HL-60 (cell line): ENCODE data around the gene NMBR.

Experiments used
- GABPA ChIP-seq: IDR thresholded peaks from 2 replicates; pipeline ENCODE4 v1.6.1; 2012; ENCODE audit warnings: low read depth
- POLR2AphosphoS5 ChIP-seq: IDR thresholded peaks from 2 replicates; pipeline ENCODE4 v1.6.1; 2012; ENCODE audit warnings: low read depth
- TF ChIP-seq, protein P1 (sequence below): IDR thresholded peaks from one replicate; pipeline ENCODE4 v1.5.1; 2011; ENCODE audit warnings: low read length, control low read depth, inconsistent platforms; ENCODE audit not compliant: insufficient read depth
- TF ChIP-seq, protein P2 (sequence below): IDR thresholded peaks from 2 replicates; pipeline ENCODE4 v1.6.1; 2012; ENCODE audit warnings: low read depth; ENCODE audit not compliant: insufficient replicate concordance

DNA sequence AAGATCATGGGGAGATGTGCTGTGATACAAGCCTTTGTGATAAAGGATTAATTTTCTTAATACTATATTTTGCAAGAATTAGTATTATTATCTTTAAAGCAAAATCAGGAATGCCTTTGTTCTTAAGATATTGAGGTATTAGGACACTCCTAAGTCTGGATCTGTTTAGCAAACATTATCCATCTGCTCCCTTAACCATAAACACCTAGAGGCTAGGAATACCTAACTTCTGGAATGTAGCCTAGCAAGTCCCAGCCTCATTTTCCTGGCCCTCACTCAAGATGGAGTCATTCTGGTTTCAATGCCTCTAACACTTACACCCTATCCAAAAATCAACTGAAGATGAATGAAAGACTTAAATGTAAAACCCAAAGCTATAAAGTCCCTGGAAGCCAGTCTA lies 120.5 kb downstream of the NMBR start:
- TF ChIP-seq, protein P1, sequence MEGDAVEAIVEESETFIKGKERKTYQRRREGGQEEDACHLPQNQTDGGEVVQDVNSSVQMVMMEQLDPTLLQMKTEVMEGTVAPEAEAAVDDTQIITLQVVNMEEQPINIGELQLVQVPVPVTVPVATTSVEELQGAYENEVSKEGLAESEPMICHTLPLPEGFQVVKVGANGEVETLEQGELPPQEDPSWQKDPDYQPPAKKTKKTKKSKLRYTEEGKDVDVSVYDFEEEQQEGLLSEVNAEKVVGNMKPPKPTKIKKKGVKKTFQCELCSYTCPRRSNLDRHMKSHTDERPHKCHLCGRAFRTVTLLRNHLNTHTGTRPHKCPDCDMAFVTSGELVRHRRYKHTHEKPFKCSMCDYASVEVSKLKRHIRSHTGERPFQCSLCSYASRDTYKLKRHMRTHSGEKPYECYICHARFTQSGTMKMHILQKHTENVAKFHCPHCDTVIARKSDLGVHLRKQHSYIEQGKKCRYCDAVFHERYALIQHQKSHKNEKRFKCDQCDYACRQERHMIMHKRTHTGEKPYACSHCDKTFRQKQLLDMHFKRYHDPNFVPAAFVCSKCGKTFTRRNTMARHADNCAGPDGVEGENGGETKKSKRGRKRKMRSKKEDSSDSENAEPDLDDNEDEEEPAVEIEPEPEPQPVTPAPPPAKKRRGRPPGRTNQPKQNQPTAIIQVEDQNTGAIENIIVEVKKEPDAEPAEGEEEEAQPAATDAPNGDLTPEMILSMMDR = no peak
- TF ChIP-seq, protein P2, sequence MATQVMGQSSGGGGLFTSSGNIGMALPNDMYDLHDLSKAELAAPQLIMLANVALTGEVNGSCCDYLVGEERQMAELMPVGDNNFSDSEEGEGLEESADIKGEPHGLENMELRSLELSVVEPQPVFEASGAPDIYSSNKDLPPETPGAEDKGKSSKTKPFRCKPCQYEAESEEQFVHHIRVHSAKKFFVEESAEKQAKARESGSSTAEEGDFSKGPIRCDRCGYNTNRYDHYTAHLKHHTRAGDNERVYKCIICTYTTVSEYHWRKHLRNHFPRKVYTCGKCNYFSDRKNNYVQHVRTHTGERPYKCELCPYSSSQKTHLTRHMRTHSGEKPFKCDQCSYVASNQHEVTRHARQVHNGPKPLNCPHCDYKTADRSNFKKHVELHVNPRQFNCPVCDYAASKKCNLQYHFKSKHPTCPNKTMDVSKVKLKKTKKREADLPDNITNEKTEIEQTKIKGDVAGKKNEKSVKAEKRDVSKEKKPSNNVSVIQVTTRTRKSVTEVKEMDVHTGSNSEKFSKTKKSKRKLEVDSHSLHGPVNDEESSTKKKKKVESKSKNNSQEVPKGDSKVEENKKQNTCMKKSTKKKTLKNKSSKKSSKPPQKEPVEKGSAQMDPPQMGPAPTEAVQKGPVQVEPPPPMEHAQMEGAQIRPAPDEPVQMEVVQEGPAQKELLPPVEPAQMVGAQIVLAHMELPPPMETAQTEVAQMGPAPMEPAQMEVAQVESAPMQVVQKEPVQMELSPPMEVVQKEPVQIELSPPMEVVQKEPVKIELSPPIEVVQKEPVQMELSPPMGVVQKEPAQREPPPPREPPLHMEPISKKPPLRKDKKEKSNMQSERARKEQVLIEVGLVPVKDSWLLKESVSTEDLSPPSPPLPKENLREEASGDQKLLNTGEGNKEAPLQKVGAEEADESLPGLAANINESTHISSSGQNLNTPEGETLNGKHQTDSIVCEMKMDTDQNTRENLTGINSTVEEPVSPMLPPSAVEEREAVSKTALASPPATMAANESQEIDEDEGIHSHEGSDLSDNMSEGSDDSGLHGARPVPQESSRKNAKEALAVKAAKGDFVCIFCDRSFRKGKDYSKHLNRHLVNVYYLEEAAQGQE = no peak
- TF ChIP-seq POLR2AphosphoS5 (no peak), GABPA (no peak)
